ENCODE data around the gene IL22RA1.

IL22RA1 gene

GRCh38 chr1:24090736-24091135 is 52.2 kb downstream of the IL22RA1 start:
- Histone ChIP-seq H3K27ac (ENCODE audit: low read depth, low read length) (no peak overlapping the region), H3K4me1 (ENCODE audit: insufficient read depth, low read length) (no peaks in the 10 kb centered on the region), H3K9ac (ENCODE audit: low read length) (no peak overlapping the region), H3K27me3 (ENCODE audit: control insufficient read depth in 1 of 2, insufficient read depth in 2 of 2, low read length in 2 of 2) (no peaks in the 10 kb centered on the region), H3K36me3 (ENCODE audit: insufficient read depth, low read length) (no peaks in the 10 kb centered on the region), H3K9me3 (ENCODE audit: low read length) (no peaks in the 10 kb centered on the region), H3K4me3 (ENCODE audit: low read depth in 1 of 2, low read length in 2 of 2) (no peak overlapping the region)

DNA sequence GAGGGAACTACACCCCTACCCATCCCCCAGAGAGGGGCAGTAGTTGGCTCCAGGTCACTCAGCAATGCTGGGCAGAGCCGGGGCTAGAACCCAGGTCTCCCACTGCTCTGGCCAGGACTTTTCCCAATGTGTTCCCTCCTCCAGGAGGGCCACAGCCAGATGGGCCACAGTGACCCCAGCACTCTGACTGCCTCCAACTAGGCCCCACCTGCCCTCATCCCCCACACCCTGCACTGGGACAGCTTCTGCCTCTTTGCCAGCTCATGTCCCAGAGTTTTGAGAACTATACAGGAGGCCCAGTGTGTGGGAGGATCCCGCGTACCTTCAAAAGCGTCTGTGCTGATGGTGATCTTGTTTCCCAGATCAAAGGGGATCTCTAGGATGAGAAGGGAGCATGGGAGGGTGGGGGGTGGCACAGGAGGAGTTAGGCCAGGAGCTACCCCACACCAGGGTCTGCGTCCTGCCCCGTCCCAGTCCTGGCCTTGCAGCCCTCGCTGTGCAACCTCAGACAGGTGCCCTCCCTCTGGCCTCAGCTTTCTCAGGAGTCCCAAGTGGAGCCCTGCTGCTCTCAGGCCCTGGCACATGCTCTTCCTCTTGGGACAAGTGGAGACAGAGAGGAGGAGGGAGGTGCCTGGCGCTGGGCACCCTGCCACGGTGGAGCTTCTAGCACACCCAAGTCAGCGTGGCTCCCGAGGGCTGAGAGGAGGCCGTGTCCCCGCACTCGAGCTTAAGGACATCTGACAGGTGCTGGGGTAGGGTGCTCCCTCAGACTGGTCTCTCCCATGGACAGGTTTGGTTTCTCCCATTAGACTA is 53.0 kb downstream of the IL22RA1 start:
- no peaks in the 10 kb centered on the region for H3K9me3 ChIP-seq (ENCODE audit: low read length)
- no peaks in the 10 kb centered on the region for H3K4me1 ChIP-seq (ENCODE audit: insufficient read depth, low read length)
- H3K27me3 ChIP-seq (ENCODE audit: control insufficient read depth in 1 of 2, insufficient read depth in 2 of 2, low read length in 2 of 2), result no peaks in the 10 kb centered on the region
- no peak overlapping the region for H3K4me3 ChIP-seq (ENCODE audit: low read depth in 1 of 2, low read length in 2 of 2)
- H3K27ac ChIP-seq (ENCODE audit: low read depth, low read length), result no peak overlapping the region
- H3K9ac ChIP-seq (ENCODE audit: low read length), result no peak overlapping the region
- H3K36me3 ChIP-seq (ENCODE audit: insufficient read depth, low read length), result no peaks in the 10 kb centered on the region

DNA sequence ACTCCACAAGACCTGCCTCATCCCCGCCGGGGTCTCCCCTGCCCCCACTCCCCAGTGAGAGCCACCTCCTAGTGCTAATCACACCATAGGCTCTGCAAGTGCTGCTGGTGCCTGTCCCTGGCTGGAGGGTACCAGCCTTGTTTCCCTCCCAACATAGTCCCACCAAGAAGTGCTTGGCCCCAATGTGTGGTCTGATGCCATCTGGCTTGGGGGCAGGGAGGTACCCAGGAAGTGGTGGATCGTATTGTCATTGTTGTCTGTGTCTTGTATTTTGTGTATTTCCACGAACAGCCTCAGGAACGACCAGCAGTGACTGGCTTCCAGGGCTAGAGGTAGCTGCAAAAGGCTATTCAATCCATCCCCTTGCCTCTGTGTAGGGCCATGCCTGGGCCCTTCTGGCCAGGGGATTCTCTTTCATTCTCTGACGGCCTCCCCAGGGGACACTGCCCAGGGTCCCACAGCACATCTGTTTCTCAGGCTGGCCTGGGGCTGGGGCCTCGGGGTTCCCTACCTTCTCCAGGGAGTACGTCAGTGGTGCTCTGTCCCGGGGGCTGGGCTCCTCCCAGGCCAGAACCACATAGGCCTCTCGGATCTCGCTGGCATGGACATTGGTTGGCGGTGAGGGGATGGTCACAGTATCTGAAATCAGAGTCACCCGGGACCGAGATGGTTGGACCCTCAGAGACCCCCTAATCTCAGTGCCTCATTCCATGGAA is 53.8 kb downstream of the IL22RA1 start:
- Histone ChIP-seq H3K4me3 (ENCODE audit: low read depth in 1 of 2, low read length in 2 of 2) (no peak overlapping the region), H3K4me1 (ENCODE audit: insufficient read depth, low read length) (no peaks in the 10 kb centered on the region), H3K9ac (ENCODE audit: low read length) (no peak overlapping the region), H3K9me3 (ENCODE audit: low read length) (no peaks in the 10 kb centered on the region), H3K36me3 (ENCODE audit: insufficient read depth, low read length) (no peaks in the 10 kb centered on the region), H3K27me3 (ENCODE audit: control insufficient read depth in 1 of 2, insufficient read depth in 2 of 2, low read length in 2 of 2) (no peaks in the 10 kb centered on the region), H3K27ac (ENCODE audit: low read depth, low read length) (no peak overlapping the region)

DNA sequence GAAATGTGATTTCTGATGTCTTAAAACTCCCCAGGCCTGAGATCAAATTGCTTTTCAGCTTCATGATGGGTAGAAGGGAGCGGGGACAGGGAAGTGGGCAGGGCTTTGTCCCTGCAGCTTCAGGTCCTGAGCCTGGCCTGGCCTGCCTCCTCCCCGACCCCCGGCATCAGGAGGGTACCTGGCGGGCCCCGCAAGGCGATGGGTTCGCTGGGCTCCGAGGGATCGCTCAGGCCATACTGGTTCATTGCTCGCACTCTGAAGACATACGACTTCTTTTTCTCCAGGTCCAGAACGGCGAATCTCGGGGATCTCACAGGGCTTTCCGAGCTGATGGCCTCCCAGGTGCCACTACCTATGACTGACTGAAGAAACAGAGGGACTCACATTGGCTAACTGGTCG is 56.5 kb downstream of the IL22RA1 start:
- H3K4me3 ChIP-seq (ENCODE audit: low read depth in 1 of 2, low read length in 2 of 2), result no peak overlapping the region
- H3K27me3 ChIP-seq (ENCODE audit: control insufficient read depth in 1 of 2, insufficient read depth in 2 of 2, low read length in 2 of 2), result no peaks in the 10 kb centered on the region
- no peaks in the 10 kb centered on the region for H3K9me3 ChIP-seq (ENCODE audit: low read length)
- no peak overlapping the region for H3K9ac ChIP-seq (ENCODE audit: low read length)
- no peaks in the 10 kb centered on the region for H3K4me1 ChIP-seq (ENCODE audit: insufficient read depth, low read length)
- H3K27ac ChIP-seq (ENCODE audit: low read depth, low read length), result no peak overlapping the region
- H3K36me3 ChIP-seq (ENCODE audit: insufficient read depth, low read length), result no peaks in the 10 kb centered on the region

- H3K36me3 ChIP-seq (ENCODE audit: insufficient read depth, low read length), result no peaks in the 10 kb centered on the region
- no peak overlapping the region for H3K27ac ChIP-seq (ENCODE audit: low read depth, low read length)
- H3K4me1 ChIP-seq (ENCODE audit: insufficient read depth, low read length), result no peaks in the 10 kb centered on the region
- no peaks in the 10 kb centered on the region for H3K27me3 ChIP-seq (ENCODE audit: control insufficient read depth in 1 of 2, insufficient read depth in 2 of 2, low read length in 2 of 2)
- no peak overlapping the region for H3K9ac ChIP-seq (ENCODE audit: low read length)
- H3K9me3 ChIP-seq (ENCODE audit: low read length), result no peaks in the 10 kb centered on the region
- no peak overlapping the region for H3K4me3 ChIP-seq (ENCODE audit: low read depth in 1 of 2, low read length in 2 of 2)
These were observed 57.4 kb downstream of the IL22RA1 start for GRCh38 chr1:24085546-24085945.

GRCh38 chr1:24085007-24085406 is 57.9 kb downstream of the IL22RA1 start:
- Histone ChIP-seq H3K9ac (ENCODE audit: low read length) (no peak overlapping the region), H3K36me3 (ENCODE audit: insufficient read depth, low read length) (no peaks in the 10 kb centered on the region), H3K4me1 (ENCODE audit: insufficient read depth, low read length) (no peaks in the 10 kb centered on the region), H3K27ac (ENCODE audit: low read depth, low read length) (no peak overlapping the region), H3K27me3 (ENCODE audit: control insufficient read depth in 1 of 2, insufficient read depth in 2 of 2, low read length in 2 of 2) (no peaks in the 10 kb centered on the region), H3K9me3 (ENCODE audit: low read length) (no peaks in the 10 kb centered on the region), H3K4me3 (ENCODE audit: low read depth in 1 of 2, low read length in 2 of 2) (no peak overlapping the region)

GRCh38 chr1:24084050-24084449 is 58.9 kb downstream of the IL22RA1 start:
- no peaks in the 10 kb centered on the region for H3K36me3 ChIP-seq (ENCODE audit: insufficient read depth, low read length)
- no peak overlapping the region for H3K4me3 ChIP-seq (ENCODE audit: low read depth in 1 of 2, low read length in 2 of 2)
- H3K27ac ChIP-seq (ENCODE audit: low read depth, low read length), result no peak overlapping the region
- no peak overlapping the region for H3K9ac ChIP-seq (ENCODE audit: low read length)
- H3K9me3 ChIP-seq (ENCODE audit: low read length), result no peaks in the 10 kb centered on the region
- H3K27me3 ChIP-seq (ENCODE audit: control insufficient read depth in 1 of 2, insufficient read depth in 2 of 2, low read length in 2 of 2), result no peaks in the 10 kb centered on the region
- H3K4me1 ChIP-seq (ENCODE audit: insufficient read depth, low read length), result no peaks in the 10 kb centered on the region

- Histone ChIP-seq H3K9ac (ENCODE audit: low read length) (no peak overlapping the region), H3K27ac (ENCODE audit: low read depth, low read length) (no peak overlapping the region), H3K9me3 (ENCODE audit: low read length) (no peaks in the 10 kb centered on the region), H3K4me3 (ENCODE audit: low read depth in 1 of 2, low read length in 2 of 2) (no peak overlapping the region), H3K27me3 (ENCODE audit: control insufficient read depth in 1 of 2, insufficient read depth in 2 of 2, low read length in 2 of 2) (no peaks in the 10 kb centered on the region), H3K36me3 (ENCODE audit: insufficient read depth, low read length) (no peaks in the 10 kb centered on the region), H3K4me1 (ENCODE audit: insufficient read depth, low read length) (no peaks in the 10 kb centered on the region)
These were observed 60.6 kb downstream of the IL22RA1 start for GRCh38 chr1:24082372-24082771.

- H3K36me3 ChIP-seq (ENCODE audit: insufficient read depth, low read length), result no peaks in the 10 kb centered on the region
- H3K4me1 ChIP-seq (ENCODE audit: insufficient read depth, low read length), result no peaks in the 10 kb centered on the region
- H3K9ac ChIP-seq (ENCODE audit: low read length), result no peak overlapping the region
- no peak overlapping the region for H3K27ac ChIP-seq (ENCODE audit: low read depth, low read length)
- no peak overlapping the region for H3K4me3 ChIP-seq (ENCODE audit: low read depth in 1 of 2, low read length in 2 of 2)
- H3K9me3 ChIP-seq (ENCODE audit: low read length), result no peaks in the 10 kb centered on the region
- H3K27me3 ChIP-seq (ENCODE audit: control insufficient read depth in 1 of 2, insufficient read depth in 2 of 2, low read length in 2 of 2), result no peaks in the 10 kb centered on the region
These were observed 61.8 kb downstream of the IL22RA1 start for GRCh38 chr1:24081190-24081589.

- Histone ChIP-seq H3K27ac (ENCODE audit: low read depth, low read length) (no peak overlapping the region), H3K4me1 (ENCODE audit: insufficient read depth, low read length) (no peaks in the 10 kb centered on the region), H3K9ac (ENCODE audit: low read length) (no peak overlapping the region)
These were observed 62.8 kb downstream of the IL22RA1 start for GRCh38 chr1:24080131-24080530.

DNA sequence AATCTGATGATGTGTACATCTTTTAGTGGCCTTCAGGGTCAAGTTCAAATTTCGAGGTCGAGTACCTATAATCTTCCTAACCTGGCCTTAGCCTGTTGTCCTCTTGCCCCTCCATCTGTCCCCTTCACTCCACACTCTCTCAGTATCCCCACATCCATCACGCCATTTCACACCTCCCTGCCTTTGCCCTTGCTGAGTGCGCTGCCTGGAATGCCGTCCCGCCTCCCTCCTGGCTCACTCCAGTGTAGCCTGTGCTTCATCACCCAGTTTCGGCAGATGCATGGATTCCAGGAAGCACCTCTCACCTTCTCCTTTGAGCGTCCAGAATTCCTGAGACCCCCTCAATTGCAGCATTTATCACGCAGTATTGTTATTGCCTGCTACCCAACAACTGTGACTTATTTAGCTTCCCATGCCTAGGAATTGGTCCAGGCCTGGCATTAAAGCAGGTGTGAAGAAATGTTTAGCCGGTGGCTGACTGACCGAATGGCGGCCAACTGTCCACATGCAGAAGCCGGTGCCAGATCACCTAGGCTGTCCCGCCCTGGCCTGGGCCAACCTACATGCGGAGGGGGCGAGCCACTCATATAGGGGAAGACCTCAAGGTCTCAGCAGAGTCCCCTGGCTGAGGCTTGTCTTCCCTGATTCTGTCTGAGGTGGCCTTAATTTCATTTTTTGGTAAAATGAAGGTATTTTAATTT is 65.5 kb downstream of the IL22RA1 start:
- Histone ChIP-seq H3K9ac (ENCODE audit: low read length) (no peak overlapping the region), H3K27ac (ENCODE audit: low read depth, low read length) (no peak overlapping the region), H3K4me1 (ENCODE audit: insufficient read depth, low read length) (no peaks in the 10 kb centered on the region), H3K27me3 (ENCODE audit: control insufficient read depth in 1 of 2, insufficient read depth in 2 of 2, low read length in 2 of 2) (no peaks in the 10 kb centered on the region), H3K9me3 (ENCODE audit: low read length) (no peaks in the 10 kb centered on the region), H3K4me3 (ENCODE audit: low read depth in 1 of 2, low read length in 2 of 2) (no peak overlapping the region), H3K36me3 (ENCODE audit: insufficient read depth, low read length) (no peaks in the 10 kb centered on the region)

More at GRCh38 chr1:24080131-24080530, 62.8 kb downstream of the IL22RA1 start:
- H3K9me3 ChIP-seq (ENCODE audit: low read length), result no peaks in the 10 kb centered on the region
- no peaks in the 10 kb centered on the region for H3K27me3 ChIP-seq (ENCODE audit: control insufficient read depth in 1 of 2, insufficient read depth in 2 of 2, low read length in 2 of 2)
- H3K4me3 ChIP-seq (ENCODE audit: low read depth in 1 of 2, low read length in 2 of 2), result no peak overlapping the region
- H3K36me3 ChIP-seq (ENCODE audit: insufficient read depth, low read length), result no peaks in the 10 kb centered on the region

All from muscle layer of colon (tissue), 2 donors.